ENCODE results near the gene CTRB1.
"Not testable (repeated sequence)": the region's sequence is repeated elsewhere in the genome, so short reads cannot be mapped to it uniquely, and the experiment has no call there.

The CTRB1 gene

GRCh38 chr16:75256696-75257343 lies 38.0 kb downstream of the CTRB1 start:
- no peak for DNase-seq (ENCODE audit: low read depth)

GRCh38 chr16:75257886-75258806 lies 39.4 kb downstream of the CTRB1 start:
- no peak for DNase-seq (ENCODE audit: low read depth)

GRCh38 chr16:75258807-75259141 lies 40.0 kb downstream of the CTRB1 start:
- no peak for DNase-seq (ENCODE audit: low read depth)

GRCh38 chr16:75260851-75261589 lies 42.2 kb downstream of the CTRB1 start:
- no peak for DNase-seq (ENCODE audit: low read depth)

- DNase-seq (ENCODE audit: low read depth), result no peak
Measured at GRCh38 chr16:75261590-75262078, 42.8 kb downstream of the CTRB1 start.

GRCh38 chr16:75262104-75262799 lies 43.5 kb downstream of the CTRB1 start:
- no peak for DNase-seq (ENCODE audit: low read depth)

- no peak for DNase-seq (ENCODE audit: low read depth)
Measured at GRCh38 chr16:75262800-75263127, 44.0 kb downstream of the CTRB1 start.

GRCh38 chr16:75263291-75263962 lies 44.6 kb downstream of the CTRB1 start:
- no peak for DNase-seq (ENCODE audit: low read depth)

- DNase-seq (ENCODE audit: low read depth), result no peak
Measured at GRCh38 chr16:75263963-75264445, 45.2 kb downstream of the CTRB1 start.

- DNase-seq (ENCODE audit: low read depth), result no peak
Measured at GRCh38 chr16:75264457-75264998, 45.7 kb downstream of the CTRB1 start.

GRCh38 chr16:75264999-75265910 lies 46.5 kb downstream of the CTRB1 start:
- no peak for DNase-seq (ENCODE audit: low read depth)

- DNase-seq (ENCODE audit: low read depth), result no peak
Measured at GRCh38 chr16:75265911-75266701, 47.3 kb downstream of the CTRB1 start.

GRCh38 chr16:75266738-75267630 lies 48.2 kb downstream of the CTRB1 start:
- DNase-seq (ENCODE audit: low read depth), result no peak

- no peak for DNase-seq (ENCODE audit: low read depth)
Measured at GRCh38 chr16:75267631-75268264, 49.0 kb downstream of the CTRB1 start.

GRCh38 chr16:75269358-75269757 lies 50.6 kb downstream of the CTRB1 start:
- not testable (repeated sequence) for DNase-seq (ENCODE audit: low read depth)

GRCh38 chr16:75271441-75272096 lies 52.8 kb downstream of the CTRB1 start:
- DNase-seq (ENCODE audit: low read depth), result no peak

- no peak for DNase-seq (ENCODE audit: low read depth)
Measured at GRCh38 chr16:75272097-75272551, 53.3 kb downstream of the CTRB1 start.
